GM12878 (cell line): Measurements from ENCODE around the gene MYL6B. TPM values are rescaled to one million over a fixed set of nuclear protein-coding genes. Genes with fewer than 3 reads are reported as not detected.
A peak's percentile ranks its signal among the peaks of the same experiment; 100 is the strongest.

Experiments used
- ATAC-seq: fragments of 200-7000 bp; cut with Tn5 transposase; 3 replicates; pipeline ENCODE4 v1.9.1; 2020; ENCODE audit warnings: mild to moderate bottlenecking, moderate library complexity
- BruUV-seq: library from RNA; stranded (reverse); fragments of 400-500 nt; replicated peaks from 2 replicates; lab custom pipeline; 2021; lab: Mats Ljungman, UMichigan
- CTCF ChIA-PET: fragments of 300-600 bp; sonication (Branson Sonifier 250); formaldehyde crosslinking; extraction: SDS; loops from one replicate; lab custom pipeline; 2021; ENCODE audit warnings: inconsistent platforms; lab: Yijun Ruan, JAX
- POLR2A ChIA-PET: fragments of 350-600 bp; formaldehyde crosslinking; extraction: SDS; loops from one replicate; lab custom pipeline; 2021; ENCODE audit warnings: inconsistent platforms; lab: Charles Lee
- RAD21 ChIA-PET: fragments of 300-600 bp; sonication (Branson Sonifier 250); formaldehyde crosslinking; loops from one replicate; lab custom pipeline; 2023; ENCODE audit warnings: antibody characterized with exemption; ENCODE audit not compliant: unreplicated experiment; lab: Charles Lee
- SMC1A ChIA-PET: fragments of 300-600 bp; sonication (Branson Sonifier 250); formaldehyde crosslinking; loops from one replicate; lab custom pipeline; 2023; ENCODE audit not compliant: unreplicated experiment, uncharacterized antibody; lab: Charles Lee
- DNase-seq: peaks from one replicate; pipeline ENCODE4 v3.0.0-alpha.2; 2011; ENCODE audit warnings: low read depth, low spot score
- FAIRE-seq: peaks from 3 replicates; lab custom pipeline; 2011; peaks lifted over from hg19 to GRCh38; lab: Jason Lieb, UNC
- H2AFZ ChIP-seq: 2 replicates; pipeline ENCODE4 v1.6.0; 2011; ENCODE audit warnings: low read depth, low read length, control low read depth; ENCODE audit not compliant: control insufficient read depth
- H3K27ac ChIP-seq: 2 replicates; pipeline ENCODE4 v1.5.1; 2011; ENCODE audit warnings: control low read depth; ENCODE audit not compliant: control insufficient read depth, insufficient read depth
- H3K27me3 ChIP-seq, 2 experiments: replicated peaks in 1 of 2; 2 replicates each; pipeline versions ENCODE4 v1.6.0 to v1.6.1; 2011; ENCODE audit warnings: low read length in 1 of 2; ENCODE audit not compliant: control insufficient read depth in 2 of 2, insufficient read depth in 2 of 2
- H3K36me3 ChIP-seq, 2 experiments: 2 replicates each; pipeline ENCODE4 v1.5.1; 2011; ENCODE audit warnings: low read length in 1 of 2; ENCODE audit not compliant: control insufficient read depth in 2 of 2, insufficient read depth in 2 of 2
- H3K4me1 ChIP-seq: 2 replicates; pipeline ENCODE4 v1.6.1; 2011; ENCODE audit warnings: mild to moderate bottlenecking, low read length, moderate library complexity, mixed read lengths; ENCODE audit not compliant: control insufficient read depth, insufficient read depth
- H3K4me2 ChIP-seq: 2 replicates; pipeline ENCODE4 v1.6.0; 2011; ENCODE audit warnings: control low read depth; ENCODE audit not compliant: control insufficient read depth, insufficient read depth
- H3K4me3 ChIP-seq: fragments of 200-600 bp; sonication (generic); 2 replicates; pipeline ENCODE4 v1.5.1; 2016
- H3K79me2 ChIP-seq: 2 replicates; pipeline ENCODE4 v1.6.0; 2011; ENCODE audit warnings: low read length; ENCODE audit not compliant: control insufficient read depth, insufficient read depth
- H3K9ac ChIP-seq: 2 replicates; pipeline ENCODE4 v1.8.0; 2011; ENCODE audit warnings: low read length, control low read depth, mixed read lengths; ENCODE audit not compliant: control insufficient read depth, insufficient read depth
- H3K9me3 ChIP-seq: replicated peaks from 3 replicates; pipeline ENCODE4 v1.5.1; 2011; ENCODE audit warnings: mild to moderate bottlenecking, low read length; ENCODE audit not compliant: control insufficient read depth, insufficient read depth
- H4K20me1 ChIP-seq: 2 replicates; pipeline ENCODE4 v1.6.0; 2011; ENCODE audit not compliant: control insufficient read depth, insufficient read depth
- BRCA1 ChIP-seq: IDR thresholded peaks from 2 replicates; pipeline ENCODE4 v1.6.1; 2011; ENCODE audit warnings: low read depth, low read length, improper control_type of control experiment
- CUX1 ChIP-seq: IDR thresholded peaks from 2 replicates; pipeline ENCODE4 v1.6.1; 2012; ENCODE audit warnings: improper control_type of control experiment, low read depth, low read length; ENCODE audit not compliant: insufficient replicate concordance
- DPF2 ChIP-seq: fragments of 450-650 bp; IDR thresholded peaks from 2 replicates; pipeline ENCODE4 v1.6.1; 2017; ENCODE audit warnings: mild to moderate bottlenecking
- MEF2B ChIP-seq: fragments of 450-650 bp; IDR thresholded peaks from 2 replicates; pipeline ENCODE4 v1.6.1; 2018; ENCODE audit warnings: mild to moderate bottlenecking, moderate library complexity; ENCODE audit not compliant: partially characterized antibody, poor library complexity, severe bottlenecking
- NFIC ChIP-seq: IDR thresholded peaks from 2 replicates; pipeline ENCODE4 v1.6.1; 2012; ENCODE audit warnings: low read depth, mild to moderate bottlenecking, inconsistent platforms, low read length, moderate library complexity
- NFYB ChIP-seq: IDR thresholded peaks from 2 replicates; pipeline ENCODE4 v1.6.1; 2011; ENCODE audit warnings: low read depth, mild to moderate bottlenecking, low read length, improper control_type of control experiment, moderate library complexity; ENCODE audit not compliant: insufficient read depth
- PKNOX1 ChIP-seq: fragments of 450-650 bp; IDR thresholded peaks from 2 replicates; pipeline ENCODE4 v1.6.1; 2016; ENCODE audit warnings: mild to moderate bottlenecking
- POLR2A ChIP-seq: IDR thresholded peaks from 2 replicates; pipeline ENCODE4 v1.6.1; 2011; ENCODE audit warnings: low read depth, mild to moderate bottlenecking, low read length
- SP1 ChIP-seq: IDR thresholded peaks from one replicate; pipeline ENCODE4 v1.6.1; 2011; ENCODE audit warnings: low read depth, low read length
- SRF ChIP-seq, 2 experiments: IDR thresholded peaks; 2 replicates each; pipeline ENCODE4 v1.6.1; 2011; ENCODE audit warnings: low read depth in 2 of 2, low read length in 2 of 2, mild to moderate bottlenecking in 1 of 2, moderate library complexity in 1 of 2
- ZBTB11 ChIP-seq: fragments of 450-650 bp; formaldehyde crosslinking; IDR thresholded peaks from 2 replicates; pipeline ENCODE4 v1.5.0; 2022; ENCODE audit warnings: mild to moderate bottlenecking, missing genetic modification characterization
- ZNF217 ChIP-seq: fragments of 450-650 bp; IDR thresholded peaks from 2 replicates; pipeline ENCODE4 v1.6.1; 2017; ENCODE audit warnings: antibody characterized with exemption, mild to moderate bottlenecking
- ZZZ3 ChIP-seq: IDR thresholded peaks from 2 replicates; pipeline ENCODE4 v1.6.1; 2011; ENCODE audit warnings: low read depth; ENCODE audit not compliant: control insufficient read depth, insufficient read length
- whole genome bisulfite sequencing: methylation state at CpG from one replicate; pipeline ENCODE4 v1.1.6; 2016; ENCODE audit warnings: low lambda C conversion rate; ENCODE audit not compliant: insufficient replicate concordance, insufficient coverage; ENCODE audit errors: missing lambda C conversion rate; 5-methylcytosine and 5-hydroxymethylcytosine counted together
- in situ Hi-C: fragments of 300-500 bp; cut with MboI; formaldehyde crosslinking; loops from 9 replicates; pipeline ENCODE4 v1.14.3; 2018; ENCODE audit warnings: mixed read lengths
- intact Hi-C: fragments of 100-400 bp; cut with micrococcal nuclease; formaldehyde crosslinking; loops from one replicate; pipeline ENCODE4 v1.14.2; 2022; ENCODE audit not compliant: unreplicated experiment
- polyA plus RNA-seq, 11 experiments: library from polyadenylated mRNA; depleted of rRNA in 4 of 11; unstranded in 6 of 11; stranded (reverse) in 5 of 11; fragments of >200 nt; fragmentation: Nextera tagmentation in 4 of 11; fragmentation: Illumina TruSeq in 1 of 11; extraction: Ambion mirVana in 4 of 11; extraction: Trizol in 1 of 11; gene quantifications; 1 replicate in 1 of 11; 2 replicates in 10 of 11; pipeline versions ENCODE4 v1.2.1 to v1.2.3, GENCODE V29; 2011 to 2016; ENCODE audit warnings: inconsistent platforms in 2 of 11, missing spikeins in 2 of 11, low read depth in 1 of 11
- total RNA-seq, 4 experiments: library from RNA; depleted of rRNA in 3 of 4; stranded (reverse); fragments of >200 nt in 3 of 4; fragmentation: Illumina TruSeq in 1 of 4; extraction: Trizol in 1 of 4; gene quantifications; 2 replicates each; pipeline versions ENCODE4 v1.2.1 to v1.2.3, GENCODE V29; 2013 to 2021

The MYL6B gene
- total and polyA plus RNA-seq, 10 of the 15 experiments (the other 5 are each of a cell fraction or from before 2014, with no cell fraction given) = 75.5 to 153 (median 114) TPM

DNA sequence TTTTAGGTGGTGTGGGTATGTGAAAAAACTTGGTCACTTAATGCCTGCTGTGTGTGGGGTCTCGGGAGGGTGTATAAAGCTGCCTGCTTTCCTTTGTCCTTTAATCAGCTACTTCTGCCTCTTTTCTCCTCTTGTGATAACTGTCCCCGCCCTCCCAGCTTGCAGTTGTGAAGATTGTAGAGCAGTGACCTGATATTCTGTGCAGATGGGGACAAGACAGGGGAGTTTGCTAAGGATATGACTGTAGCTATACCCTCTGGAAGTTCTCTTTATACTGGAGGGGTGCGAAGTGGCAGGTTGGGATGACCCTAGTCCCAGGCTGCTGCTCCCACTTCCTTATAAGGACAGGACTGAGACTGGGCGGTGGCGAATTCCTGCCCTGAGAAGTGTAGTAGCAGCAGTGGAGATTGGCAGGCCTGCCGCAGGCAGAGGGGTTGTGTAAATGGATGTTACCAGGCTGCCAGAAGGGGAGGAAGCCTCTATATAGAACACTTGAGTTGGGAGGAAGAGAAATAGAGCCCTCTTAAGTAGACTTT, 6.6 kb downstream of the MYL6B start:
- TSS peak; percentile 73 for BruUV-seq
- in situ Hi-C loops (no loop called here), intact Hi-C loops (loop anchor here (2.0 kb wide), 1 partner anchor 30 kb away; the partner anchor contains the start of gene SMARCC2)
- no peak overlapping the region for H2AFZ ChIP-seq
- H3K27ac ChIP-seq = peak overlapping the region; percentile 91
- peaks cover 39% of the 10 kb centered on the region for H3K79me2 ChIP-seq
- H3K36me3 ChIP-seq = peaks cover 23 to 28% of the 10 kb centered on the region in 2 experiments
- peak overlapping the region; percentile 98 for H3K4me2 ChIP-seq
- H3K27me3 ChIP-seq = no peaks in the 10 kb centered on the region
- SMC1A ChIA-PET = interaction anchor here (0.6 to 2.4 kb wide), 5 partner anchors 17 to 34 kb away, joined by 3 to 12 read pairs (median 3); partner anchors contain the start of genes ESYT1 and SMARCC2
- RAD21 ChIA-PET = interaction anchor here (1.2 to 2.8 kb wide), 7 partner anchors 17 to 62 kb away, joined by 3 to 18 read pairs (median 5); partner anchors contain the start of genes ESYT1, RNF41, SMARCC2 and ZC3H10
- POLR2A ChIA-PET = interaction anchor here (0.5 to 2.5 kb wide), 16 partner anchors 8 to 1094 kb away, joined by 3 to 19 read pairs (median 4); partner anchors contain the start of genes ESYT1, PA2G4, RAB5B and RNF41
- CTCF ChIA-PET = interaction anchor here (0.6 to 2.2 kb wide), 11 partner anchors 14 to 430 kb away, joined by 3 to 13 read pairs (median 4); partner anchors contain the start of genes CD63, ESYT1 and SMARCC2
- WGBS = 0% methylated on average over 6 of the region's 6 CpGs
- no peaks in the 10 kb centered on the region for H3K9me3 ChIP-seq
- FAIRE-seq = peak; percentile 18
- ATAC-seq = peak; percentile 18
- DNase-seq = no peak
- H3K4me1 ChIP-seq = peaks cover 17% of the 10 kb centered on the region
- H3K9ac ChIP-seq = peak overlapping the region; percentile 89
- H4K20me1 ChIP-seq = no peaks in the 10 kb centered on the region
- peak overlapping the region; percentile 90 for H3K4me3 ChIP-seq
- no peak for TF ChIP-seq ZNF217
- TF ChIP-seq POLR2A = peak; percentile 31; the same call in 1 of the 2 replicates
- no peak for TF ChIP-seq MEF2B
- peak; percentile 59; the same call in 1 of the 2 replicates for TF ChIP-seq PKNOX1
- no peak for TF ChIP-seq ZBTB11 (CRISPR knock-in tag)
- TF ChIP-seq NFIC = no peak
- no peak for TF ChIP-seq DPF2
- TF ChIP-seq ZZZ3 = no peak
- no peak for TF ChIP-seq CUX1
- TF ChIP-seq SRF (IDR thresholded peaks at IDR 0.05; ENCODE audit: low read depth in 2 of 2, low read length in 2 of 2) = peak in 1 of 2 experiments; percentile 78; a peak in 3 of 4 replicates
- no peak for TF ChIP-seq NFYB
- no peak for TF ChIP-seq SP1
- no peak for TF ChIP-seq BRCA1
